ENCODE data around the gene ITGB1BP1.
"Not testable (repeated sequence)": the region's sequence is repeated elsewhere in the genome, so short reads cannot be mapped to it uniquely, and the experiment has no call there.

Gene ITGB1BP1

GRCh38 chr2:9400268-9401058 is 22.9 kb downstream of the ITGB1BP1 start:
- no peak for DNase-seq

GRCh38 chr2:9398881-9399780 is 24.2 kb downstream of the ITGB1BP1 start:
- no peak for DNase-seq

GRCh38 chr2:9398251-9398650 is 25.1 kb downstream of the ITGB1BP1 start:
- not testable (repeated sequence) for DNase-seq

- DNase-seq = no peak
These were observed 26.1 kb downstream of the ITGB1BP1 start for GRCh38 chr2:9397201-9397600.

- no peak for DNase-seq
These were observed 28.5 kb downstream of the ITGB1BP1 start for GRCh38 chr2:9394816-9395215.

- DNase-seq = no peak
These were observed 30.2 kb downstream of the ITGB1BP1 start for GRCh38 chr2:9392898-9393765.

- no peak for DNase-seq
These were observed 31.2 kb downstream of the ITGB1BP1 start for GRCh38 chr2:9391961-9392720.

- DNase-seq = no peak
These were observed 32.3 kb downstream of the ITGB1BP1 start for GRCh38 chr2:9390991-9391390.

- DNase-seq = no peak
These were observed 33.0 kb downstream of the ITGB1BP1 start for GRCh38 chr2:9390151-9390850.

- DNase-seq = no peak
These were observed 34.1 kb downstream of the ITGB1BP1 start for GRCh38 chr2:9388950-9389911.

- no peak for DNase-seq
These were observed 35.1 kb downstream of the ITGB1BP1 start for GRCh38 chr2:9388199-9388681.

- DNase-seq = no peak
These were observed 37.5 kb downstream of the ITGB1BP1 start for GRCh38 chr2:9385841-9386240.

GRCh38 chr2:9384521-9384920 is 38.8 kb downstream of the ITGB1BP1 start:
- DNase-seq = no peak

GRCh38 chr2:9382604-9383235 is 40.6 kb downstream of the ITGB1BP1 start:
- no peak for DNase-seq

GRCh38 chr2:9380702-9381628 is 42.4 kb downstream of the ITGB1BP1 start:
- DNase-seq = no peak

GRCh38 chr2:9379391-9379755 is 44.0 kb downstream of the ITGB1BP1 start:
- no peak for DNase-seq

- no peak for DNase-seq
These were observed 44.6 kb downstream of the ITGB1BP1 start for GRCh38 chr2:9378433-9379390.
